Measurements from ENCODE around the gene PDXK.

DNA sequence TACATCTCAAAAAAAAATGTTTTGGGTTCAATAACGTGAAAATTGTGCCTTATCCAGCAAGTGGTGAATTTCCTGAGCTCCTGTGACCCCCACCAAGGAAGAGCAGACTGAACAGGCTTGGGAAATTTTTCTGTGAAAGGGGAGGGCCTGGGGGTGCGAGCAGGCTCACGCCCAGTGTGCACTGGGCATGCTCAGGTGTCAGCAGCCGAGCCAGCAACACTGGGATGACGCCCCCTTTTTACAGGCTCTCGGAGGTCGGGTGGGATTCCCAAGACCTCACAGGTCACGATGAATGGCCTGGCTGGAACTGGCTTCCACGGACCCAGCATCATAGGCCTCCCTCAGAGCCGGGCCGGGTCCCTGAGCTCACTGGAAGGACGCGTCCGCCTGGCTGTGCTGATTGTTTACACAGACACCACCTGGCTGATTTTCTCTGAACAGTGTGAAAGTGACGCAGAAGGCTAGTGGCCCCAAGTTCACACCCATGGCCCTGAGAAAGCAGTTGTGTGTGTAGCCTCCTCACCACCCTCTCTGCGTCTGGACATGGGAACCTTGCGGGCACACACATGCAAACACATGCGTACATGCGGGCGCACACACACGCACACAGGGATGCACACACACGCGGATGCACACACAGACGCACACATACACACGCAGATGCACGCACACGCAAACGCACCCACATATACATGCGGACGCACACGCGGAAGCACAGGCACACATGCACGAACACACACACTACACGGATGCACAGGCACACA, 48.0 kb downstream of the PDXK start:
- TF ChIP-seq POLR2AphosphoS5 (IDR thresholded peaks at IDR 0.05; ENCODE audit: low read depth, low read length), result no peak
- no peak for TF ChIP-seq TAF1 (IDR thresholded peaks at IDR 0.05; ENCODE audit: borderline replicate concordance, insufficient read depth, low read length)
